SK-N-SH (cell line): Measurements from ENCODE around the gene PRKCH. TPM values are rescaled to one million over a fixed set of nuclear protein-coding genes. Genes with fewer than 3 reads are reported as not detected.

Experiments used
- CTCF ChIA-PET: fragments of 300-600, 350-600 bp; formaldehyde crosslinking; extraction: SDS; loops from one replicate; lab custom pipeline; 2021; lab: Yijun Ruan, JAX
- POLR2A ChIA-PET: fragments of 350-600 bp; sonication (Branson Sonifier 250); formaldehyde crosslinking; extraction: SDS; loops from one replicate; lab custom pipeline; 2020; ENCODE audit warnings: antibody characterized with exemption, inconsistent platforms; lab: Yijun Ruan, JAX
- DNase-seq: peaks from one replicate; pipeline ENCODE4 v3.0.0; 2012
- H2AFZ ChIP-seq: fragments of 200-600 bp; sonication (generic); 2 replicates; pipeline ENCODE4 v1.8.1; 2016; ENCODE audit warnings: antibody characterized with exemption, mild to moderate bottlenecking, low read depth
- H3F3A ChIP-seq: fragments of 200-600 bp; sonication (generic); replicated peaks from 2 replicates; pipeline ENCODE3; 2016; ENCODE audit warnings: antibody characterized with exemption, mild to moderate bottlenecking; ENCODE audit not compliant: insufficient read depth
- H3K27ac ChIP-seq, 2 experiments: fragments of 200-500 bp in 1 of 2; fragments of 200-600 bp in 1 of 2; sonication (Bioruptor generic) in 1 of 2; sonication (generic), shearing (Covaris generic) in 1 of 2; 2 replicates each; pipeline versions ENCODE4 v1.5.1 to v1.6.1; 2014 to 2016; ENCODE audit warnings: low read depth in 2 of 2, inconsistent platforms in 1 of 2, low read length in 1 of 2, mild to moderate bottlenecking in 1 of 2, mixed read lengths in 1 of 2
- H3K27me3 ChIP-seq: fragments of 200-600 bp; sonication (generic), shearing (Covaris generic); 2 replicates; pipeline ENCODE4 v1.6.1; 2016; ENCODE audit warnings: mixed run types; ENCODE audit not compliant: insufficient read depth
- H3K36me3 ChIP-seq, 2 experiments: fragments of 200-500 bp in 1 of 2; fragments of 200-600 bp in 1 of 2; sonication (Bioruptor generic) in 1 of 2; sonication (generic) in 1 of 2; replicated peaks in 1 of 2; 2 replicates each; pipeline versions ENCODE3 to v1.5.1; 2014 to 2016; ENCODE audit warnings: low read length in 1 of 2, mild to moderate bottlenecking in 1 of 2; ENCODE audit not compliant: insufficient read depth in 2 of 2, control insufficient read depth in 1 of 2
- H3K4me1 ChIP-seq, 2 experiments: fragments of 200-500 bp in 1 of 2; fragments of 200-600 bp in 1 of 2; sonication (Bioruptor generic) in 1 of 2; sonication (generic), shearing (Covaris generic) in 1 of 2; 2 replicates each; pipeline versions ENCODE4 v1.5.1 to v1.6.1; 2014 to 2016; ENCODE audit warnings: low read depth in 1 of 2, low read length in 1 of 2, mixed run types in 1 of 2; ENCODE audit not compliant: insufficient read depth in 2 of 2, control insufficient read depth in 1 of 2
- H3K4me2 ChIP-seq: fragments of 200-600 bp; sonication (generic), shearing (Covaris generic); 2 replicates; pipeline ENCODE4 v1.6.1; 2017; ENCODE audit warnings: mixed run types
- H3K4me3 ChIP-seq, 2 experiments: fragments of 200-500 bp in 1 of 2; fragments of 200-600 bp in 1 of 2; sonication (Bioruptor generic) in 1 of 2; sonication (generic), shearing (Covaris generic) in 1 of 2; 2 replicates each; pipeline versions ENCODE4 v1.5.1 to v1.8.1; 2014 to 2016; ENCODE audit warnings: low read depth in 2 of 2, inconsistent platforms in 1 of 2, low read length in 1 of 2, mild to moderate bottlenecking in 1 of 2, mixed read lengths in 1 of 2, moderate library complexity in 1 of 2
- H3K79me2 ChIP-seq: fragments of 200-600 bp; sonication (generic); 2 replicates; pipeline ENCODE4 v1.8.1; 2017; ENCODE audit warnings: mild to moderate bottlenecking; ENCODE audit not compliant: insufficient read depth
- H3K9ac ChIP-seq: fragments of 200-600 bp; sonication (generic); 2 replicates; pipeline ENCODE4 v1.6.1; 2017; ENCODE audit warnings: mixed run types
- H3K9me2 ChIP-seq: fragments of 200-600 bp; sonication (generic); 2 replicates; pipeline ENCODE4 v1.6.1; 2017; ENCODE audit warnings: mixed run types
- H3K9me3 ChIP-seq: fragments of 200-600 bp; sonication (generic); 2 replicates; pipeline ENCODE4 v1.6.1; 2017; ENCODE audit warnings: mixed run types, mild to moderate bottlenecking, moderate library complexity
- H4K20me1 ChIP-seq: fragments of 200-600 bp; sonication (generic); 2 replicates; pipeline ENCODE4 v1.6.1; 2017; ENCODE audit warnings: mild to moderate bottlenecking, mixed run types; ENCODE audit not compliant: insufficient read depth
- CHD2 ChIP-seq: fragments of 150-350 bp; IDR thresholded peaks from 2 replicates; pipeline ENCODE4 v1.6.1; 2018; ENCODE audit warnings: low read length; ENCODE audit not compliant: partially characterized antibody
- EP300 ChIP-seq, 2 experiments: IDR thresholded peaks; 2 replicates each; pipeline versions ENCODE4 v1.4.0 to v1.6.1; 2012; ENCODE audit warnings: borderline replicate concordance in 1 of 2, low read depth in 1 of 2, low read length in 1 of 2
- EZH2phosphoT487 ChIP-seq: fragments of 200-600 bp; sonication (generic); IDR thresholded peaks from 2 replicates; pipeline ENCODE4 v1.6.1; 2017; ENCODE audit warnings: low read depth, mixed run types, mild to moderate bottlenecking, antibody characterized with exemption, moderate library complexity, borderline replicate concordance
- FOXJ3 ChIP-seq: sonication (generic); formaldehyde crosslinking; IDR thresholded peaks from 2 replicates; pipeline ENCODE4 v1.5.1; 2020; ENCODE audit warnings: mild to moderate bottlenecking, missing genetic modification reagents
- FOXM1 ChIP-seq: IDR thresholded peaks from 2 replicates; pipeline ENCODE4 v1.4.0; 2012; ENCODE audit warnings: low read depth, mild to moderate bottlenecking
- GABPA ChIP-seq: IDR thresholded peaks from 2 replicates; pipeline ENCODE4 v1.4.0; 2012; ENCODE audit warnings: low read depth, mild to moderate bottlenecking
- NRF1 ChIP-seq: IDR thresholded peaks from 2 replicates; pipeline ENCODE4 v1.6.1; 2012; ENCODE audit warnings: low read depth, mild to moderate bottlenecking, low read length
- RCOR1 ChIP-seq: fragments of 150-350 bp; IDR thresholded peaks from 2 replicates; pipeline ENCODE4 v1.6.1; 2017; ENCODE audit warnings: antibody characterized with exemption, low read length
- RXRA ChIP-seq: IDR thresholded peaks from 2 replicates; pipeline ENCODE4 v1.4.0; 2012; ENCODE audit warnings: low read depth, mild to moderate bottlenecking, borderline replicate concordance
- SIN3A ChIP-seq: IDR thresholded peaks from 2 replicates; pipeline ENCODE4 v1.6.1; 2012; ENCODE audit warnings: low read depth, mild to moderate bottlenecking, low read length, moderate library complexity, borderline replicate concordance
- SMC3 ChIP-seq: IDR thresholded peaks from 2 replicates; pipeline ENCODE4 v1.6.1; 2012; ENCODE audit warnings: low read depth, low read length, improper control_type of control experiment
- TAF1 ChIP-seq: IDR thresholded peaks from 2 replicates; pipeline ENCODE4 v1.6.1; 2012; ENCODE audit warnings: low read depth, mild to moderate bottlenecking, low read length, moderate library complexity, borderline replicate concordance
- TEAD4 ChIP-seq: IDR thresholded peaks from 2 replicates; pipeline ENCODE4 v1.4.0; 2012; ENCODE audit warnings: mild to moderate bottlenecking, borderline replicate concordance; ENCODE audit not compliant: insufficient read depth
- WGBS: methylation state at CpG from one replicate; pipeline ENCODE4 v1.1.6; 2017; ENCODE audit warnings: low lambda C conversion rate; 5-methylcytosine and 5-hydroxymethylcytosine counted together
- polyA plus RNA-seq, 3 experiments: library from polyadenylated mRNA; depleted of rRNA; stranded (reverse); fragments of >200 nt; gene quantifications; 2 replicates each; pipeline ENCODE4 v1.2.3, GENCODE V29; 2012
- TF ChIP-seq, protein P1 (sequence below): IDR thresholded peaks from 2 replicates; pipeline ENCODE4; 2012
- TF ChIP-seq, protein P2 (sequence below): IDR thresholded peaks from 2 replicates; pipeline ENCODE4 v1.4.0; 2012; ENCODE audit warnings: low read depth

Gene PRKCH
- polyA plus RNA-seq, 1 of the 3 experiments (the other 2 are of a cell fraction), result 4.2 TPM

DNA sequence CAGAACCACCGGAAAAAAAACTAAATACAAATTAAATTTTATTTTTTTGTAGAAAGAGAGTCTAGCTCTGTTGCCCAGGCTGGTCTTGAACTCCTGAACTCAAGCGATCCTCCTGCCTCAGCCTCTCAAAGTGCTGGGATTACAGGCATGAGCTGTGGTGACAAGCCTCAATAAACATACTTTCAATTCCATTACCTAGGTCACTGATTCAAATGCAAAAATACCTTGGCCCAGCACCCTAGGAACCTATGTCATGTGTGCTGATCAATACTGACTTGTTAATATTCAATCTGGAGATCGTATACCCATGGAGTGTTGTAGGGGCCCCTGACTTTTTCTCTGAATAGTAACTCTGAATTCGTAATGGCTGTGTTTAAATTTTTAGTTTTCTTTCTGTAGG lies 33.2 kb upstream of the PRKCH start:
- TF ChIP-seq CHD2 (no peak), EZH2phosphoT487 (no peak), RXRA (no peak), SIN3A (no peak), TEAD4 (no peak), FOXM1 (no peak), FOXJ3 (no peak), GABPA (no peak), RCOR1 (no peak), TAF1 (no peak), NRF1 (no peak), SMC3 (no peak)
- TF ChIP-seq, protein P1, sequence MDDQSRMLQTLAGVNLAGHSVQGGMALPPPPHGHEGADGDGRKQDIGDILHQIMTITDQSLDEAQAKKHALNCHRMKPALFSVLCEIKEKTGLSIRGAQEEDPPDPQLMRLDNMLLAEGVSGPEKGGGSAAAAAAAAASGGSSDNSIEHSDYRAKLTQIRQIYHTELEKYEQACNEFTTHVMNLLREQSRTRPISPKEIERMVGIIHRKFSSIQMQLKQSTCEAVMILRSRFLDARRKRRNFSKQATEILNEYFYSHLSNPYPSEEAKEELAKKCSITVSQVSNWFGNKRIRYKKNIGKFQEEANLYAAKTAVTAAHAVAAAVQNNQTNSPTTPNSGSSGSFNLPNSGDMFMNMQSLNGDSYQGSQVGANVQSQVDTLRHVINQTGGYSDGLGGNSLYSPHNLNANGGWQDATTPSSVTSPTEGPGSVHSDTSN, result no peak
- TF ChIP-seq, protein P2, sequence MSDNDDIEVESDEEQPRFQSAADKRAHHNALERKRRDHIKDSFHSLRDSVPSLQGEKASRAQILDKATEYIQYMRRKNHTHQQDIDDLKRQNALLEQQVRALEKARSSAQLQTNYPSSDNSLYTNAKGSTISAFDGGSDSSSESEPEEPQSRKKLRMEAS, result no peak
- 51% methylated on average over 4 of the region's 4 CpGs for WGBS
- peaks cover 0 to 6% of the 10 kb centered on the region in 2 experiments; a peak in 1 of 4 replicates for H3K4me1 ChIP-seq
- H3K27me3 ChIP-seq, result no peaks in the 10 kb centered on the region
- no peak overlapping the region for H3K4me2 ChIP-seq
- H3K27ac ChIP-seq, result no peak overlapping the region
- no peak for DNase-seq
- no peaks in the 10 kb centered on the region for H3K79me2 ChIP-seq
- no peak overlapping the region for H3K9ac ChIP-seq
- no peak overlapping the region for H3K4me3 ChIP-seq
- ChIA-PET POLR2A (no interaction called here), CTCF (interaction anchor here (1.1 to 11.8 kb wide), 4 partner anchors 8 to 21 kb away, joined by 3 to 104 read pairs (median 4); no protein-coding TSS in a partner anchor)
- no peaks in the 10 kb centered on the region for H3K9me3 ChIP-seq
- H3K9me2 ChIP-seq, result no peaks in the 10 kb centered on the region
- H3K36me3 ChIP-seq, result no peaks in the 10 kb centered on the region
- no peak overlapping the region for H2AFZ ChIP-seq
- no peaks in the 10 kb centered on the region for H3F3A ChIP-seq
- no peaks in the 10 kb centered on the region for H4K20me1 ChIP-seq

DNA sequence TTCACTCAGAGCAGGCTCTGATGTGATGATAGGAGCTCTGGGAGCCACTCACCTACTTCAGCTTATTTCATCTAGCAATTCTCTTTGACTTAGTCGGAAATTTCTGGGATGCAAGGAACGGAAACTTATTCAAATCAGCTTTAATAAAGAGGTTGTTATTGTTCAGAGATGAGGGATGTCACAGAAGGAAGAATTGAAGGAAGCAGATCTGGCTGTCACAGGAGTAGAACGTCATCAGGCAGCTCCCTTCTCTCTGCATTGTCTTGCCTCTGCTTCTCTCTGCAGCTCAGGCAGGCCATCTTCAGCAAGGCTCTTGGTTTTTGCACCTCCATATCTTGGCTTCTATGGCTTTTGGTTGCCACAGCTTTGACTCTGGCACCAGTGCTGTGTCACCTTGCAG lies 32.7 kb upstream of the PRKCH start:
- no peak overlapping the region for H3K4me2 ChIP-seq

More for the DNA sequence above, 32.7 kb upstream of the PRKCH start:
- H3K9me3 ChIP-seq, result no peaks in the 10 kb centered on the region
- TF ChIP-seq EP300 (IDR thresholded peaks at IDR 0.05; ENCODE audit: borderline replicate concordance in 1 of 2, low read depth in 1 of 2, low read length in 1 of 2), result no peak
- no peak for TF ChIP-seq RXRA
- DNase-seq, result no peak
- H3F3A ChIP-seq, result no peaks in the 10 kb centered on the region
- ChIA-PET POLR2A (no interaction called here), CTCF (interaction anchor here (1.1 to 1.5 kb wide), 4 partner anchors 8 to 35 kb away, joined by 3 to 7 read pairs (median 4); no protein-coding TSS in a partner anchor)
- no peak overlapping the region for H3K9ac ChIP-seq
- WGBS, result 72% methylated on average over 3 of the region's 3 CpGs
- H3K27me3 ChIP-seq, result no peaks in the 10 kb centered on the region
- H3K27ac ChIP-seq, result no peak overlapping the region
- no peaks in the 10 kb centered on the region for H3K79me2 ChIP-seq
- H4K20me1 ChIP-seq, result no peaks in the 10 kb centered on the region
- no peak overlapping the region for H3K4me3 ChIP-seq
- no peaks in the 10 kb centered on the region for H3K9me2 ChIP-seq
- H3K36me3 ChIP-seq, result no peaks in the 10 kb centered on the region
- peaks cover 0 to 6% of the 10 kb centered on the region in 2 experiments; a peak in 1 of 4 replicates for H3K4me1 ChIP-seq
- H2AFZ ChIP-seq, result no peak overlapping the region
